Ishikawa (cell line): Measurements from ENCODE around the gene LSAMP.

Experiments
- EP300 ChIP-seq: IDR thresholded peaks from 2 replicates; pipeline ENCODE4 v1.6.1; 2012; ENCODE audit warnings: borderline replicate concordance
- FOXM1 ChIP-seq: IDR thresholded peaks from 2 replicates; pipeline ENCODE4 v1.6.1; 2012; ENCODE audit warnings: low read depth, borderline replicate concordance
- TCF12 ChIP-seq: IDR thresholded peaks from 2 replicates; pipeline ENCODE4 v1.6.1; 2012; ENCODE audit warnings: low read depth
- TEAD4 ChIP-seq: IDR thresholded peaks from 2 replicates; pipeline ENCODE4 v1.6.1; 2012
- TF ChIP-seq, protein P1 (sequence below): IDR thresholded peaks from 2 replicates; pipeline ENCODE4 v1.6.1; 2012
- TF ChIP-seq, protein P2 (sequence below): IDR thresholded peaks from 2 replicates; pipeline ENCODE4 v1.6.1; 2012; ENCODE audit warnings: low read depth, mild to moderate bottlenecking

DNA sequence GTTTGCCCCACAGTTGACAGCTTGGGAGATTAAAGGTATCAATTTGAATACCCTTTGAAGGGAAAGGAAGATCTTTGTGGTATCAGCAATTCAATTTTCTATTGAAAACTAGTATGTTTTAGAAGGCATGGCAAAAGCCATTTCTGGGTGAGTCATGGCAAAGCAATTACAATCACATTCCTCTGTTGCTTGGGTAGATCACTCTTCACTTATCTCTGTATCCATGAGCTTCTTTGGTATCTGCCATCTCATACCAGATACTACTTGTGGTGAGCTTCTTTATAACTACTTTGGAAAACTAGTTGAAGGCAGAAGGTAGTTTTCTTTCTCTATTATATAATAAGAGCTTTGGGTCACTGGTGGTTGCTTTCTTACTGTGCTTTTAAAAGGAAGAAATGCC lies 28.3 kb upstream of the LSAMP start:
- TF ChIP-seq TCF12, result no peak
- no peak for TF ChIP-seq FOXM1
- TF ChIP-seq, protein P1, sequence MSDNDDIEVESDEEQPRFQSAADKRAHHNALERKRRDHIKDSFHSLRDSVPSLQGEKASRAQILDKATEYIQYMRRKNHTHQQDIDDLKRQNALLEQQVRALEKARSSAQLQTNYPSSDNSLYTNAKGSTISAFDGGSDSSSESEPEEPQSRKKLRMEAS, result no peak
- TF ChIP-seq, protein P2, sequence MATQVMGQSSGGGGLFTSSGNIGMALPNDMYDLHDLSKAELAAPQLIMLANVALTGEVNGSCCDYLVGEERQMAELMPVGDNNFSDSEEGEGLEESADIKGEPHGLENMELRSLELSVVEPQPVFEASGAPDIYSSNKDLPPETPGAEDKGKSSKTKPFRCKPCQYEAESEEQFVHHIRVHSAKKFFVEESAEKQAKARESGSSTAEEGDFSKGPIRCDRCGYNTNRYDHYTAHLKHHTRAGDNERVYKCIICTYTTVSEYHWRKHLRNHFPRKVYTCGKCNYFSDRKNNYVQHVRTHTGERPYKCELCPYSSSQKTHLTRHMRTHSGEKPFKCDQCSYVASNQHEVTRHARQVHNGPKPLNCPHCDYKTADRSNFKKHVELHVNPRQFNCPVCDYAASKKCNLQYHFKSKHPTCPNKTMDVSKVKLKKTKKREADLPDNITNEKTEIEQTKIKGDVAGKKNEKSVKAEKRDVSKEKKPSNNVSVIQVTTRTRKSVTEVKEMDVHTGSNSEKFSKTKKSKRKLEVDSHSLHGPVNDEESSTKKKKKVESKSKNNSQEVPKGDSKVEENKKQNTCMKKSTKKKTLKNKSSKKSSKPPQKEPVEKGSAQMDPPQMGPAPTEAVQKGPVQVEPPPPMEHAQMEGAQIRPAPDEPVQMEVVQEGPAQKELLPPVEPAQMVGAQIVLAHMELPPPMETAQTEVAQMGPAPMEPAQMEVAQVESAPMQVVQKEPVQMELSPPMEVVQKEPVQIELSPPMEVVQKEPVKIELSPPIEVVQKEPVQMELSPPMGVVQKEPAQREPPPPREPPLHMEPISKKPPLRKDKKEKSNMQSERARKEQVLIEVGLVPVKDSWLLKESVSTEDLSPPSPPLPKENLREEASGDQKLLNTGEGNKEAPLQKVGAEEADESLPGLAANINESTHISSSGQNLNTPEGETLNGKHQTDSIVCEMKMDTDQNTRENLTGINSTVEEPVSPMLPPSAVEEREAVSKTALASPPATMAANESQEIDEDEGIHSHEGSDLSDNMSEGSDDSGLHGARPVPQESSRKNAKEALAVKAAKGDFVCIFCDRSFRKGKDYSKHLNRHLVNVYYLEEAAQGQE, result no peak
- no peak for TF ChIP-seq EP300
- no peak for TF ChIP-seq TEAD4
